HepG2 (cell line): Measurements from ENCODE around the gene TMEM145. TPM values are rescaled to one million over a fixed set of nuclear protein-coding genes. Genes with fewer than 3 reads are reported as not detected.

Source experiments
- HDAC1 ChIP-seq: sonication (generic); formaldehyde crosslinking; IDR thresholded peaks from 2 replicates; pipeline ENCODE4 v1.5.1; 2020; ENCODE audit warnings: mild to moderate bottlenecking, missing genetic modification reagents
- HOXA7 ChIP-seq: sonication (generic); formaldehyde crosslinking; IDR thresholded peaks from 2 replicates; pipeline ENCODE4 v1.8.1; 2022; ENCODE audit warnings: mild to moderate bottlenecking, missing genetic modification reagents, moderate library complexity
- MBNL3 ChIP-seq: fragments of 250-450 bp; sonication (Bioruptor Pico); conservative IDR thresholded peaks from 2 replicates; pipeline ENCODE4 v1.8.0; 2022; ENCODE audit warnings: mild to moderate bottlenecking, inconsistent platforms
- MXD4 ChIP-seq: IDR thresholded peaks from 2 replicates; pipeline ENCODE4 v1.6.1; 2016; ENCODE audit warnings: mild to moderate bottlenecking, missing biosample characterization, missing genetic modification reagents
- PHF5A ChIP-seq: IDR thresholded peaks from one replicate; pipeline ENCODE4 v1.6.1; 2018; ENCODE audit warnings: low read depth, missing genetic modification reagents; ENCODE audit not compliant: unreplicated experiment
- POLR2AphosphoS2 ChIP-seq: IDR thresholded peaks from 2 replicates; pipeline ENCODE4 v1.6.1; 2011; ENCODE audit warnings: low read depth, low read length, improper control_type of control experiment
- SALL1 ChIP-seq: sonication (generic); formaldehyde crosslinking; IDR thresholded peaks from 2 replicates; pipeline ENCODE4 v1.8.0; 2022; ENCODE audit warnings: mild to moderate bottlenecking, missing genetic modification reagents
- SIN3B ChIP-seq: fragments of 150-350 bp; IDR thresholded peaks from 2 replicates; pipeline ENCODE4 v1.6.1; 2014; ENCODE audit warnings: low read length
- STAG1 ChIP-seq: sonication (generic); formaldehyde crosslinking; IDR thresholded peaks from 2 replicates; pipeline ENCODE4 v1.4.0; 2020; ENCODE audit warnings: missing genetic modification reagents
- YEATS2 ChIP-seq: sonication (generic); formaldehyde crosslinking; IDR thresholded peaks from 2 replicates; pipeline ENCODE4 v1.4.0; 2020; ENCODE audit warnings: missing genetic modification reagents, borderline replicate concordance
- ZNF251 ChIP-seq: sonication (generic); formaldehyde crosslinking; IDR thresholded peaks from 2 replicates; pipeline ENCODE4 v1.9.0; 2021; ENCODE audit warnings: mild to moderate bottlenecking, missing genetic modification reagents
- ZNF335 ChIP-seq: sonication (generic); formaldehyde crosslinking; IDR thresholded peaks from 2 replicates; pipeline ENCODE4 v1.4.0; 2020; ENCODE audit warnings: missing genetic modification reagents
- ZNF343 ChIP-seq: sonication (generic); formaldehyde crosslinking; IDR thresholded peaks from 2 replicates; pipeline ENCODE4 v1.4.0; 2020; ENCODE audit warnings: mild to moderate bottlenecking, missing genetic modification reagents
- ZNF354B ChIP-seq: sonication (generic); formaldehyde crosslinking; IDR thresholded peaks from 2 replicates; pipeline ENCODE4 v1.8.0; 2022; ENCODE audit warnings: mild to moderate bottlenecking, missing genetic modification reagents
- ZNF747 ChIP-seq: sonication (generic); formaldehyde crosslinking; IDR thresholded peaks from 2 replicates; pipeline ENCODE4 v1.8.1; 2023; ENCODE audit warnings: missing genetic modification reagents, mild to moderate bottlenecking, borderline replicate concordance
- polyA plus RNA-seq, 8 experiments: library from polyadenylated mRNA; depleted of rRNA in 3 of 8; stranded (reverse) in 7 of 8; unstranded in 1 of 8; fragments of >200 nt; fragmentation: Illumina TruSeq in 4 of 8; extraction: Trizol in 4 of 8; gene quantifications; 2 replicates each; pipeline versions ENCODE4 v1.2.1 to v1.2.3, GENCODE V29; 2011 to 2016; ENCODE audit warnings: low read depth in 4 of 8, missing spikeins in 1 of 8, mixed read lengths in 1 of 8; ENCODE audit not compliant: insufficient read depth in 1 of 8
- total RNA-seq, 5 experiments: library from RNA; depleted of rRNA; stranded (reverse); fragments of >200 nt; fragmentation: Illumina TruSeq; extraction: Trizol; gene quantifications; 2 replicates each; pipeline ENCODE4 v1.2.3, GENCODE V29; 2016; ENCODE audit warnings: low read depth in 1 of 5
- TF ChIP-seq, protein P1 (sequence below): IDR thresholded peaks from 2 replicates; pipeline ENCODE4 v1.4.0; 2020; ENCODE audit warnings: mild to moderate bottlenecking, missing genetic modification reagents
- TF ChIP-seq, protein P2 (sequence below): sonication (generic); formaldehyde crosslinking; IDR thresholded peaks from 2 replicates; pipeline ENCODE4 v1.4.0; 2020; ENCODE audit warnings: missing genetic modification reagents
- TF ChIP-seq, protein P3 (sequence below): sonication (generic); formaldehyde crosslinking; IDR thresholded peaks from 2 replicates; pipeline ENCODE4 v1.9.0; 2022; ENCODE audit warnings: missing genetic modification reagents, mild to moderate bottlenecking, borderline replicate concordance
- TF ChIP-seq, protein P4 (sequence below): sonication (generic); formaldehyde crosslinking; IDR thresholded peaks from 2 replicates; pipeline ENCODE4 v1.4.0; 2020; ENCODE audit warnings: missing genetic modification reagents
- TF ChIP-seq, protein P5 (sequence below): IDR thresholded peaks from 2 replicates; pipeline ENCODE4 v1.6.1; 2016; ENCODE audit warnings: mild to moderate bottlenecking

Gene TMEM145
- total and polyA plus RNA-seq, 2 of the 13 experiments (the other 11 are each of a cell fraction or from before 2014, with no cell fraction given), result 0.07 to 5.1 TPM

DNA sequence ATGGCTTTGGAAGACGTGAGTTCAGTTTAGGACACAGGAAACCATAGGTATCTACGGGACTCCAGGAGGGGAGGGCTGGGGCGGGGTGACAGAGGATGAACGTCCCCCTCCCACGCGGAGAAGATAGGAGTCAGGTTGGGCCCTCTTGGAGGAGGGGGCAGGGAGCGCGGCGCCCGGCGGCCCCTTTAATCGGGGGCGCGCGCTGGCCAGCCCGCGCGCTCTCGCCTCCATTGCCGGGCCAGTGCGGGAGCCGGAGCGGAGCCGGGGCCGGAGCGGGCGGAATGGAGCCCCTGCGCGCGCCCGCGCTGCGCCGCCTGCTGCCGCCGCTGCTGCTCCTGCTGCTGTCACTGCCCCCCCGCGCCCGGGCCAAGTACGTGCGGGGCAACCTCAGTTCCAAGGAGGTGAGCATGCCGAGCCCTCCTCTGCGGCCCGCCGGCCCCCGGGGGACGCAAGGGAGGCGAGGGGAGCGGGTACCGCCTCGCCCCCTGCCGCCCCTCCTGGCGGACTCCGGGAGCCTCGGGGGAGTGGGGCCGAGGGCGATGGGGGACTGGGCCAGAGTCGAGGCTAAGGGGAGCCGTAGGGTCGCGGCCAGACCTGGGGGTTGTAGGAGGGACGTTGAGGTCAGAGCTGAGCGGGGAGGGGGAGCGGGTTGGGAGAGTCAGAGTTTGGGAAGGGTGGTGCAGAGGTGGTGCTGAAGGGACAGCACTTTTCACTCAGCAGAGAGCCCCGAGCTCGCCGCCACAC is at the start of gene TMEM145 (continued):
- TF ChIP-seq HOXA7 (CRISPR knock-in tag) (no peak), SIN3B (no peak), MBNL3 (CRISPR knock-in tag) (no peak), PHF5A (no peak), MXD4 (0 out of 2 replicates have a peak, but pooled peaks have one; percentile 23), POLR2AphosphoS2 (no peak), ZNF747 (CRISPR knock-in tag) (no peak), STAG1 (no peak), ZNF335 (CRISPR knock-in tag) (no peak), ZNF251 (no peak), SALL1 (CRISPR knock-in tag) (peak; percentile 36; the same call in 1 of the 2 replicates), ZNF343 (CRISPR knock-in tag) (no peak), YEATS2 (no peak), ZNF354B (CRISPR knock-in tag) (0 out of 2 replicates have a peak, but pooled peaks have one; percentile 24), HDAC1 (CRISPR knock-in tag) (peak; percentile 32; the same call in 1 of the 2 replicates)
- TF ChIP-seq, protein P1, sequence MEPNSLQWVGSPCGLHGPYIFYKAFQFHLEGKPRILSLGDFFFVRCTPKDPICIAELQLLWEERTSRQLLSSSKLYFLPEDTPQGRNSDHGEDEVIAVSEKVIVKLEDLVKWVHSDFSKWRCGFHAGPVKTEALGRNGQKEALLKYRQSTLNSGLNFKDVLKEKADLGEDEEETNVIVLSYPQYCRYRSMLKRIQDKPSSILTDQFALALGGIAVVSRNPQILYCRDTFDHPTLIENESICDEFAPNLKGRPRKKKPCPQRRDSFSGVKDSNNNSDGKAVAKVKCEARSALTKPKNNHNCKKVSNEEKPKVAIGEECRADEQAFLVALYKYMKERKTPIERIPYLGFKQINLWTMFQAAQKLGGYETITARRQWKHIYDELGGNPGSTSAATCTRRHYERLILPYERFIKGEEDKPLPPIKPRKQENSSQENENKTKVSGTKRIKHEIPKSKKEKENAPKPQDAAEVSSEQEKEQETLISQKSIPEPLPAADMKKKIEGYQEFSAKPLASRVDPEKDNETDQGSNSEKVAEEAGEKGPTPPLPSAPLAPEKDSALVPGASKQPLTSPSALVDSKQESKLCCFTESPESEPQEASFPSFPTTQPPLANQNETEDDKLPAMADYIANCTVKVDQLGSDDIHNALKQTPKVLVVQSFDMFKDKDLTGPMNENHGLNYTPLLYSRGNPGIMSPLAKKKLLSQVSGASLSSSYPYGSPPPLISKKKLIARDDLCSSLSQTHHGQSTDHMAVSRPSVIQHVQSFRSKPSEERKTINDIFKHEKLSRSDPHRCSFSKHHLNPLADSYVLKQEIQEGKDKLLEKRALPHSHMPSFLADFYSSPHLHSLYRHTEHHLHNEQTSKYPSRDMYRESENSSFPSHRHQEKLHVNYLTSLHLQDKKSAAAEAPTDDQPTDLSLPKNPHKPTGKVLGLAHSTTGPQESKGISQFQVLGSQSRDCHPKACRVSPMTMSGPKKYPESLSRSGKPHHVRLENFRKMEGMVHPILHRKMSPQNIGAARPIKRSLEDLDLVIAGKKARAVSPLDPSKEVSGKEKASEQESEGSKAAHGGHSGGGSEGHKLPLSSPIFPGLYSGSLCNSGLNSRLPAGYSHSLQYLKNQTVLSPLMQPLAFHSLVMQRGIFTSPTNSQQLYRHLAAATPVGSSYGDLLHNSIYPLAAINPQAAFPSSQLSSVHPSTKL, result no peak
- TF ChIP-seq, protein P2, sequence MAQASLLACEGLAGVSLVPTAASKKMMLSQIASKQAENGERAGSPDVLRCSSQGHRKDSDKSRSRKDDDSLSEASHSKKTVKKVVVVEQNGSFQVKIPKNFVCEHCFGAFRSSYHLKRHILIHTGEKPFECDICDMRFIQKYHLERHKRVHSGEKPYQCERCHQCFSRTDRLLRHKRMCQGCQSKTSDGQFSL (CRISPR knock-in tag), result peak; percentile 58; the same call in 1 of the 2 replicates
- TF ChIP-seq, protein P3, sequence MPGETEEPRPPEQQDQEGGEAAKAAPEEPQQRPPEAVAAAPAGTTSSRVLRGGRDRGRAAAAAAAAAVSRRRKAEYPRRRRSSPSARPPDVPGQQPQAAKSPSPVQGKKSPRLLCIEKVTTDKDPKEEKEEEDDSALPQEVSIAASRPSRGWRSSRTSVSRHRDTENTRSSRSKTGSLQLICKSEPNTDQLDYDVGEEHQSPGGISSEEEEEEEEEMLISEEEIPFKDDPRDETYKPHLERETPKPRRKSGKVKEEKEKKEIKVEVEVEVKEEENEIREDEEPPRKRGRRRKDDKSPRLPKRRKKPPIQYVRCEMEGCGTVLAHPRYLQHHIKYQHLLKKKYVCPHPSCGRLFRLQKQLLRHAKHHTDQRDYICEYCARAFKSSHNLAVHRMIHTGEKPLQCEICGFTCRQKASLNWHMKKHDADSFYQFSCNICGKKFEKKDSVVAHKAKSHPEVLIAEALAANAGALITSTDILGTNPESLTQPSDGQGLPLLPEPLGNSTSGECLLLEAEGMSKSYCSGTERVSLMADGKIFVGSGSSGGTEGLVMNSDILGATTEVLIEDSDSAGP, result peak; percentile 99
- TF ChIP-seq, protein P4, sequence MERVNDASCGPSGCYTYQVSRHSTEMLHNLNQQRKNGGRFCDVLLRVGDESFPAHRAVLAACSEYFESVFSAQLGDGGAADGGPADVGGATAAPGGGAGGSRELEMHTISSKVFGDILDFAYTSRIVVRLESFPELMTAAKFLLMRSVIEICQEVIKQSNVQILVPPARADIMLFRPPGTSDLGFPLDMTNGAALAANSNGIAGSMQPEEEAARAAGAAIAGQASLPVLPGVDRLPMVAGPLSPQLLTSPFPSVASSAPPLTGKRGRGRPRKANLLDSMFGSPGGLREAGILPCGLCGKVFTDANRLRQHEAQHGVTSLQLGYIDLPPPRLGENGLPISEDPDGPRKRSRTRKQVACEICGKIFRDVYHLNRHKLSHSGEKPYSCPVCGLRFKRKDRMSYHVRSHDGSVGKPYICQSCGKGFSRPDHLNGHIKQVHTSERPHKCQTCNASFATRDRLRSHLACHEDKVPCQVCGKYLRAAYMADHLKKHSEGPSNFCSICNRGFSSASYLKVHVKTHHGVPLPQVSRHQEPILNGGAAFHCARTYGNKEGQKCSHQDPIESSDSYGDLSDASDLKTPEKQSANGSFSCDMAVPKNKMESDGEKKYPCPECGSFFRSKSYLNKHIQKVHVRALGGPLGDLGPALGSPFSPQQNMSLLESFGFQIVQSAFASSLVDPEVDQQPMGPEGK (CRISPR knock-in tag), result peak; percentile 68
- TF ChIP-seq, protein P5, sequence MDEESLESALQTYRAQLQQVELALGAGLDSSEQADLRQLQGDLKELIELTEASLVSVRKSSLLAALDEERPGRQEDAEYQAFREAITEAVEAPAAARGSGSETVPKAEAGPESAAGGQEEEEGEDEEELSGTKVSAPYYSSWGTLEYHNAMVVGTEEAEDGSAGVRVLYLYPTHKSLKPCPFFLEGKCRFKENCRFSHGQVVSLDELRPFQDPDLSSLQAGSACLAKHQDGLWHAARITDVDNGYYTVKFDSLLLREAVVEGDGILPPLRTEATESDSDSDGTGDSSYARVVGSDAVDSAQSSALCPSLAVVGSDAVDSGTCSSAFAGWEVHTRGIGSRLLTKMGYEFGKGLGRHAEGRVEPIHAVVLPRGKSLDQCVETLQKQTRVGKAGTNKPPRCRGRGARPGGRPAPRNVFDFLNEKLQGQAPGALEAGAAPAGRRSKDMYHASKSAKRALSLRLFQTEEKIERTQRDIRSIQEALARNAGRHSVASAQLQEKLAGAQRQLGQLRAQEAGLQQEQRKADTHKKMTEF (CRISPR knock-in tag), result no peak
